ENCODE measurements around the gene CSRP2. TPM values are rescaled to one million over a fixed set of nuclear protein-coding genes. Genes with fewer than 3 reads are reported as not detected.

CSRP2 gene
- total RNA-seq, 1 experiment from 2014 or later, result 46.6 TPM

DNA sequence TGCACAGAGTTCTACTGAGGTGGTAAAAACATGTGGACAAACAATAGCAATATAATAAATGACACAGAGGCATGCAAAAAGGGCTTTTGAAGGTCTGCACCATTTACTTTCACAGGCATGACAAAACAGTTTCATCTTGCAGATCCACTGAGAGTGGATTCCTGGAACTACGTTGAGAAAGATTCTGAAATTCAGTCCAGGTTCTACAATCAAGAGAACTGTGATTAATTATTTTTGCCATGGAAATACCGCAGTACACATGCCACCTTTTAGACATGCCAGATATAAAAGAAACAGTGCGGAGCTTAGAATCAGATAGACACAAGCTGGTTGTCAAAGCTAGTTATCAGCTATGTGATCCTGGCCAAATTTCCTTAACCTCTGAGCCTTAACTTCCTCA lies 4.8 kb downstream of the CSRP2 start:
- Histone ChIP-seq H3K4me1 (ENCODE audit: insufficient read depth, low read length, poor library complexity, severe bottlenecking) (peaks cover 4% of the 10 kb centered on the region), H3K36me3 (ENCODE audit: insufficient read depth, low read length, poor library complexity, severe bottlenecking) (no peaks in the 10 kb centered on the region), H3K27me3 (replicated peaks; ENCODE audit: insufficient read depth, low read depth, low read length, poor library complexity) (no peaks in the 10 kb centered on the region), H3K9me3 (ENCODE audit: low read depth, low read length, poor library complexity, severe bottlenecking) (no peaks in the 10 kb centered on the region), H3K27ac (ENCODE audit: low read depth, low read length, poor library complexity, severe bottlenecking) (no peak overlapping the region), H3K4me3 (ENCODE audit: low read depth, low read length, poor library complexity, severe bottlenecking) (no peak overlapping the region)
- CTCF ChIA-PET, result no interaction called here
- POLR2A ChIA-PET (ENCODE audit: low non-redundant PET), result no interaction called here
- no peak for DNase-seq (ENCODE audit: low spot score)
- no TSS peak for BruUV-seq (replicated peaks)
- intact Hi-C loops (cut with micrococcal nuclease; ENCODE audit: unreplicated experiment), result no loop called here
- TF ChIP-seq, protein P1, sequence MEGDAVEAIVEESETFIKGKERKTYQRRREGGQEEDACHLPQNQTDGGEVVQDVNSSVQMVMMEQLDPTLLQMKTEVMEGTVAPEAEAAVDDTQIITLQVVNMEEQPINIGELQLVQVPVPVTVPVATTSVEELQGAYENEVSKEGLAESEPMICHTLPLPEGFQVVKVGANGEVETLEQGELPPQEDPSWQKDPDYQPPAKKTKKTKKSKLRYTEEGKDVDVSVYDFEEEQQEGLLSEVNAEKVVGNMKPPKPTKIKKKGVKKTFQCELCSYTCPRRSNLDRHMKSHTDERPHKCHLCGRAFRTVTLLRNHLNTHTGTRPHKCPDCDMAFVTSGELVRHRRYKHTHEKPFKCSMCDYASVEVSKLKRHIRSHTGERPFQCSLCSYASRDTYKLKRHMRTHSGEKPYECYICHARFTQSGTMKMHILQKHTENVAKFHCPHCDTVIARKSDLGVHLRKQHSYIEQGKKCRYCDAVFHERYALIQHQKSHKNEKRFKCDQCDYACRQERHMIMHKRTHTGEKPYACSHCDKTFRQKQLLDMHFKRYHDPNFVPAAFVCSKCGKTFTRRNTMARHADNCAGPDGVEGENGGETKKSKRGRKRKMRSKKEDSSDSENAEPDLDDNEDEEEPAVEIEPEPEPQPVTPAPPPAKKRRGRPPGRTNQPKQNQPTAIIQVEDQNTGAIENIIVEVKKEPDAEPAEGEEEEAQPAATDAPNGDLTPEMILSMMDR (conservative IDR thresholded peaks at IDR 0.05; ENCODE audit: low read depth, low read length), result no peak

DNA sequence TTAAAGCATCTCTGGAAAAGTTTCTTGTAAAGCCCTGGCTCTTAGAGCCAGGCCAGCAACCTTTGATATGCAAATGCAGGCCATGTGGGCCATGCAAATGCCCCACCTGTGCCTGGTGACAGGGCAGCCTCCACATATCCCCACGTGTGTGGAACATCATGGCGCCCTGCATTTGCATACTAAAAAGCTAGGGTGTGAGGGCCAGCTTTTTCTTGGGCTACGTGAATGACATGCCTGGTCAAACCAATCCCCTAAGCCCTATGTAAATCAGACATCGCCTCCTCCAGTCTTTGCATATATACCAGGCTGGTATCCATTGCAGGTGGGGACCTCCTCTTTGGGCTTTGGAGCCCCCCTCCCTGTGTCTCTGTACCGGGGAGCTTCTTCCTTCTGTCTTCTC lies 6.4 kb downstream of the CSRP2 start:
- BruUV-seq (replicated peaks), result no TSS peak
- Histone ChIP-seq H3K4me1 (ENCODE audit: insufficient read depth, low read length, poor library complexity, severe bottlenecking) (peaks cover 2% of the 10 kb centered on the region), H3K36me3 (ENCODE audit: insufficient read depth, low read length, poor library complexity, severe bottlenecking) (no peaks in the 10 kb centered on the region), H3K4me3 (ENCODE audit: low read depth, low read length, poor library complexity, severe bottlenecking) (no peak overlapping the region), H3K27me3 (replicated peaks; ENCODE audit: insufficient read depth, low read depth, low read length, poor library complexity) (no peaks in the 10 kb centered on the region), H3K9me3 (ENCODE audit: low read depth, low read length, poor library complexity, severe bottlenecking) (no peaks in the 10 kb centered on the region), H3K27ac (ENCODE audit: low read depth, low read length, poor library complexity, severe bottlenecking) (no peak overlapping the region)
- TF ChIP-seq, protein P1 (conservative IDR thresholded peaks at IDR 0.05; ENCODE audit: low read depth, low read length), result no peak
- TF ChIP-seq EZH2 (IDR thresholded peaks at IDR 0.05; ENCODE audit: borderline replicate concordance, low read depth, low read length, poor library complexity, severe bottlenecking), result no peak
- CTCF ChIA-PET, result no interaction called here
- DNase-seq (ENCODE audit: low spot score), result no peak
- intact Hi-C loops (cut with micrococcal nuclease; ENCODE audit: unreplicated experiment), result no loop called here
- POLR2A ChIA-PET (ENCODE audit: low non-redundant PET), result no interaction called here

DNA sequence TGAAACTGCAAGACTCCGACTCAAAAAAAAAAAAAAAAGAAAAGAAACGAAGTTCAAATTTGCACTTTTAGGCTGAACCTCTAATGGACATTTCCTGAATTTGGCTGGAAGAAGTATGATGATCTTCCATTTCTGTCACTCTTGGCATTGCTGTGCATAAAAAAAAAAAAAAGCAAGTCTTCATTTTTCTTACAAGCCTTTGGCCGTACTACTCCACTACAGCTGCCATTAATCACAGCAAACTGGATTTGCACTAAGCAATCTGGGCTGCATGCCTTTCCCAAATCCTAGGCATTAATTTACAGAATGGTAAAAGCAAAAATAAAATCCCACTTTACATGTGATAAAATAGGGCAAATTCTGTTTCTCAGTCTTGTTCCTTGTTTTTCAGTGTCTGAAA lies 7.1 kb downstream of the CSRP2 start:
- TF ChIP-seq EZH2 (IDR thresholded peaks at IDR 0.05; ENCODE audit: borderline replicate concordance, low read depth, low read length, poor library complexity, severe bottlenecking), result no peak
- TF ChIP-seq, protein P1 (conservative IDR thresholded peaks at IDR 0.05; ENCODE audit: low read depth, low read length), result no peak
- H3K4me1 ChIP-seq (ENCODE audit: insufficient read depth, low read length, poor library complexity, severe bottlenecking), result peaks cover under 1% of the 10 kb centered on the region
- no peaks in the 10 kb centered on the region for H3K9me3 ChIP-seq (ENCODE audit: low read depth, low read length, poor library complexity, severe bottlenecking)
- no peak overlapping the region for H3K27ac ChIP-seq (ENCODE audit: low read depth, low read length, poor library complexity, severe bottlenecking)
- CTCF ChIA-PET, result no interaction called here
- H3K4me3 ChIP-seq (ENCODE audit: low read depth, low read length, poor library complexity, severe bottlenecking), result no peak overlapping the region
- POLR2A ChIA-PET (ENCODE audit: low non-redundant PET), result no interaction called here
- no peak for DNase-seq (ENCODE audit: low spot score)
- BruUV-seq (replicated peaks), result no TSS peak
- intact Hi-C loops (cut with micrococcal nuclease; ENCODE audit: unreplicated experiment), result no loop called here
- H3K27me3 ChIP-seq (replicated peaks; ENCODE audit: insufficient read depth, low read depth, low read length, poor library complexity), result no peaks in the 10 kb centered on the region
- no peaks in the 10 kb centered on the region for H3K36me3 ChIP-seq (ENCODE audit: insufficient read depth, low read length, poor library complexity, severe bottlenecking)

All from A673 (cell line).